Measurements from ENCODE around the gene TMPRSS4. TPM values are rescaled to one million over a fixed set of nuclear protein-coding genes. Genes with fewer than 3 reads are reported as not detected.

Gene TMPRSS4
- total RNA-seq, 1 experiment from 2014 or later, result not detected

- H3K27ac ChIP-seq (ENCODE audit: low read length), result no peak overlapping the region
- no peak overlapping the region for H2AFZ ChIP-seq (ENCODE audit: low read length)
- no peaks in the 10 kb centered on the region for H3K79me2 ChIP-seq (ENCODE audit: low read length)
- no peaks in the 10 kb centered on the region for H3K9me2 ChIP-seq (replicated peaks; ENCODE audit: insufficient read depth, low read length)
- H3K4me2 ChIP-seq (ENCODE audit: low read depth, low read length, poor library complexity, severe bottlenecking), result no peak overlapping the region
- DNase-seq, result no peak
- no peaks in the 10 kb centered on the region for H3K27me3 ChIP-seq (ENCODE audit: low read length)
- no peaks in the 10 kb centered on the region for H3K9me3 ChIP-seq (ENCODE audit: low read length)
- peaks cover 2% of the 10 kb centered on the region; the same call in 1 of the 2 replicates for H3K4me1 ChIP-seq (ENCODE audit: low read length)
- no peak overlapping the region for H3K9ac ChIP-seq (ENCODE audit: low read length)
- no peaks in the 10 kb centered on the region for H4K20me1 ChIP-seq (ENCODE audit: insufficient read depth, low read depth, low read length)
- H3K4me3 ChIP-seq (ENCODE audit: low read length), result no peak overlapping the region
- no peaks in the 10 kb centered on the region for H3K36me3 ChIP-seq (ENCODE audit: insufficient read depth, low read length)
Measured at GRCh38 chr11:118161786-118162185, 84.9 kb downstream of the TMPRSS4 start.

GRCh38 chr11:118162846-118163245, 86.0 kb downstream of the TMPRSS4 start:
- Histone ChIP-seq H3K4me3 (ENCODE audit: low read length) (no peak overlapping the region), H3K9ac (ENCODE audit: low read length) (no peak overlapping the region), H3K36me3 (ENCODE audit: insufficient read depth, low read length) (no peaks in the 10 kb centered on the region), H4K20me1 (ENCODE audit: insufficient read depth, low read depth, low read length) (no peaks in the 10 kb centered on the region), H2AFZ (ENCODE audit: low read length) (no peak overlapping the region), H3K27ac (ENCODE audit: low read length) (no peak overlapping the region), H3K79me2 (ENCODE audit: low read length) (no peaks in the 10 kb centered on the region), H3K9me3 (ENCODE audit: low read length) (no peaks in the 10 kb centered on the region), H3K4me1 (ENCODE audit: low read length) (no peaks in the 10 kb centered on the region), H3K27me3 (ENCODE audit: low read length) (no peaks in the 10 kb centered on the region), H3K4me2 (ENCODE audit: low read depth, low read length, poor library complexity, severe bottlenecking) (no peak overlapping the region), H3K9me2 (replicated peaks; ENCODE audit: insufficient read depth, low read length) (no peaks in the 10 kb centered on the region)
- no peak for DNase-seq

- Histone ChIP-seq H2AFZ (ENCODE audit: low read length) (no peak overlapping the region), H3K4me3 (ENCODE audit: low read length) (no peak overlapping the region), H3K4me2 (ENCODE audit: low read depth, low read length, poor library complexity, severe bottlenecking) (no peak overlapping the region), H3K27ac (ENCODE audit: low read length) (no peak overlapping the region), H4K20me1 (ENCODE audit: insufficient read depth, low read depth, low read length) (no peaks in the 10 kb centered on the region), H3K79me2 (ENCODE audit: low read length) (no peaks in the 10 kb centered on the region), H3K9ac (ENCODE audit: low read length) (no peak overlapping the region), H3K9me2 (replicated peaks; ENCODE audit: insufficient read depth, low read length) (no peaks in the 10 kb centered on the region), H3K4me1 (ENCODE audit: low read length) (no peaks in the 10 kb centered on the region), H3K36me3 (ENCODE audit: insufficient read depth, low read length) (no peaks in the 10 kb centered on the region), H3K27me3 (ENCODE audit: low read length) (no peaks in the 10 kb centered on the region), H3K9me3 (ENCODE audit: low read length) (no peaks in the 10 kb centered on the region)
- no peak for DNase-seq
Measured at GRCh38 chr11:118163494-118163893, 86.6 kb downstream of the TMPRSS4 start.

- Histone ChIP-seq H4K20me1 (ENCODE audit: insufficient read depth, low read depth, low read length) (no peaks in the 10 kb centered on the region), H3K4me2 (ENCODE audit: low read depth, low read length, poor library complexity, severe bottlenecking) (no peak overlapping the region), H3K4me3 (ENCODE audit: low read length) (no peak overlapping the region), H3K27ac (ENCODE audit: low read length) (no peak overlapping the region), H3K9ac (ENCODE audit: low read length) (no peak overlapping the region), H3K4me1 (ENCODE audit: low read length) (no peaks in the 10 kb centered on the region), H3K36me3 (ENCODE audit: insufficient read depth, low read length) (no peaks in the 10 kb centered on the region), H3K27me3 (ENCODE audit: low read length) (no peaks in the 10 kb centered on the region), H3K79me2 (ENCODE audit: low read length) (no peaks in the 10 kb centered on the region), H2AFZ (ENCODE audit: low read length) (no peak overlapping the region), H3K9me2 (replicated peaks; ENCODE audit: insufficient read depth, low read length) (no peaks in the 10 kb centered on the region), H3K9me3 (ENCODE audit: low read length) (no peaks in the 10 kb centered on the region)
- no peak for DNase-seq
Measured at GRCh38 chr11:118164885-118165284, 88.0 kb downstream of the TMPRSS4 start.

- no peak overlapping the region for H3K27ac ChIP-seq (ENCODE audit: low read length)
- H3K27me3 ChIP-seq (ENCODE audit: low read length), result no peaks in the 10 kb centered on the region
- no peaks in the 10 kb centered on the region for H3K36me3 ChIP-seq (ENCODE audit: insufficient read depth, low read length)
- no peaks in the 10 kb centered on the region for H3K4me1 ChIP-seq (ENCODE audit: low read length)
- no peaks in the 10 kb centered on the region for H4K20me1 ChIP-seq (ENCODE audit: insufficient read depth, low read depth, low read length)
- DNase-seq, result no peak
- no peak overlapping the region for H3K9ac ChIP-seq (ENCODE audit: low read length)
- H2AFZ ChIP-seq (ENCODE audit: low read length), result no peak overlapping the region
- no peak overlapping the region for H3K4me2 ChIP-seq (ENCODE audit: low read depth, low read length, poor library complexity, severe bottlenecking)
- H3K9me2 ChIP-seq (replicated peaks; ENCODE audit: insufficient read depth, low read length), result no peaks in the 10 kb centered on the region
- no peak overlapping the region for H3K4me3 ChIP-seq (ENCODE audit: low read length)
- H3K79me2 ChIP-seq (ENCODE audit: low read length), result no peaks in the 10 kb centered on the region
- H3K9me3 ChIP-seq (ENCODE audit: low read length), result no peaks in the 10 kb centered on the region
Measured at GRCh38 chr11:118166641-118167040, 89.8 kb downstream of the TMPRSS4 start.

GRCh38 chr11:118167253-118167652, 90.4 kb downstream of the TMPRSS4 start:
- H4K20me1 ChIP-seq (ENCODE audit: insufficient read depth, low read depth, low read length), result no peaks in the 10 kb centered on the region
- H3K4me2 ChIP-seq (ENCODE audit: low read depth, low read length, poor library complexity, severe bottlenecking), result no peak overlapping the region
- no peaks in the 10 kb centered on the region for H3K27me3 ChIP-seq (ENCODE audit: low read length)
- no peak for DNase-seq
- no peaks in the 10 kb centered on the region for H3K79me2 ChIP-seq (ENCODE audit: low read length)
- no peaks in the 10 kb centered on the region for H3K4me1 ChIP-seq (ENCODE audit: low read length)
- no peaks in the 10 kb centered on the region for H3K9me3 ChIP-seq (ENCODE audit: low read length)
- H3K9me2 ChIP-seq (replicated peaks; ENCODE audit: insufficient read depth, low read length), result no peaks in the 10 kb centered on the region
- no peaks in the 10 kb centered on the region for H3K36me3 ChIP-seq (ENCODE audit: insufficient read depth, low read length)
- no peak overlapping the region for H3K4me3 ChIP-seq (ENCODE audit: low read length)
- no peak overlapping the region for H3K27ac ChIP-seq (ENCODE audit: low read length)
- H3K9ac ChIP-seq (ENCODE audit: low read length), result no peak overlapping the region
- H2AFZ ChIP-seq (ENCODE audit: low read length), result no peak overlapping the region

- H3K79me2 ChIP-seq (ENCODE audit: low read length), result no peaks in the 10 kb centered on the region
- H3K9me2 ChIP-seq (replicated peaks; ENCODE audit: insufficient read depth, low read length), result no peaks in the 10 kb centered on the region
- H3K4me3 ChIP-seq (ENCODE audit: low read length), result no peak overlapping the region
- H3K27ac ChIP-seq (ENCODE audit: low read length), result no peak overlapping the region
- no peaks in the 10 kb centered on the region for H3K27me3 ChIP-seq (ENCODE audit: low read length)
- no peak overlapping the region for H3K9ac ChIP-seq (ENCODE audit: low read length)
- no peak overlapping the region for H2AFZ ChIP-seq (ENCODE audit: low read length)
- no peak for DNase-seq
- H3K4me2 ChIP-seq (ENCODE audit: low read depth, low read length, poor library complexity, severe bottlenecking), result no peak overlapping the region
- no peaks in the 10 kb centered on the region for H3K36me3 ChIP-seq (ENCODE audit: insufficient read depth, low read length)
- no peaks in the 10 kb centered on the region for H3K4me1 ChIP-seq (ENCODE audit: low read length)
- H4K20me1 ChIP-seq (ENCODE audit: insufficient read depth, low read depth, low read length), result no peaks in the 10 kb centered on the region
- no peaks in the 10 kb centered on the region for H3K9me3 ChIP-seq (ENCODE audit: low read length)
Measured at GRCh38 chr11:118167906-118168305, 91.0 kb downstream of the TMPRSS4 start.

GRCh38 chr11:118168316-118168715, 91.4 kb downstream of the TMPRSS4 start:
- no peaks in the 10 kb centered on the region for H3K27me3 ChIP-seq (ENCODE audit: low read length)
- no peak overlapping the region for H2AFZ ChIP-seq (ENCODE audit: low read length)
- no peak overlapping the region for H3K4me3 ChIP-seq (ENCODE audit: low read length)
- no peak overlapping the region for H3K9ac ChIP-seq (ENCODE audit: low read length)
- H3K27ac ChIP-seq (ENCODE audit: low read length), result no peak overlapping the region
- no peaks in the 10 kb centered on the region for H3K4me1 ChIP-seq (ENCODE audit: low read length)
- no peaks in the 10 kb centered on the region for H3K9me3 ChIP-seq (ENCODE audit: low read length)
- no peaks in the 10 kb centered on the region for H3K79me2 ChIP-seq (ENCODE audit: low read length)
- no peaks in the 10 kb centered on the region for H4K20me1 ChIP-seq (ENCODE audit: insufficient read depth, low read depth, low read length)
- H3K36me3 ChIP-seq (ENCODE audit: insufficient read depth, low read length), result no peaks in the 10 kb centered on the region
- H3K9me2 ChIP-seq (replicated peaks; ENCODE audit: insufficient read depth, low read length), result no peaks in the 10 kb centered on the region
- no peak for DNase-seq
- no peak overlapping the region for H3K4me2 ChIP-seq (ENCODE audit: low read depth, low read length, poor library complexity, severe bottlenecking)

- Histone ChIP-seq H3K4me2 (ENCODE audit: low read depth, low read length, poor library complexity, severe bottlenecking) (no peak overlapping the region), H2AFZ (ENCODE audit: low read length) (no peak overlapping the region), H3K79me2 (ENCODE audit: low read length) (no peaks in the 10 kb centered on the region), H3K9me2 (replicated peaks; ENCODE audit: insufficient read depth, low read length) (no peaks in the 10 kb centered on the region), H3K27ac (ENCODE audit: low read length) (no peak overlapping the region), H3K36me3 (ENCODE audit: insufficient read depth, low read length) (no peaks in the 10 kb centered on the region), H3K4me1 (ENCODE audit: low read length) (no peaks in the 10 kb centered on the region), H3K9me3 (ENCODE audit: low read length) (no peaks in the 10 kb centered on the region), H3K9ac (ENCODE audit: low read length) (no peak overlapping the region), H3K27me3 (ENCODE audit: low read length) (no peaks in the 10 kb centered on the region), H3K4me3 (ENCODE audit: low read length) (no peak overlapping the region), H4K20me1 (ENCODE audit: insufficient read depth, low read depth, low read length) (no peaks in the 10 kb centered on the region)
- DNase-seq, result no peak
Measured at GRCh38 chr11:118168751-118169150, 91.9 kb downstream of the TMPRSS4 start.

Data from Karpas-422 (cell line).